Panc1 (cell line): ENCODE measurements around the gene IFNA7. TPM values are rescaled to one million over a fixed set of nuclear protein-coding genes. Genes with fewer than 3 reads are reported as not detected.
"Not testable (repeated sequence)": the region's sequence is repeated elsewhere in the genome, so short reads cannot be mapped to it uniquely, and the experiment has no call there.

Experiments
- ATAC-seq: fragments of 200-7000 bp; cut with Tn5 transposase; 2 replicates; pipeline ENCODE4 v1.9.1; 2020; ENCODE audit warnings: mild to moderate bottlenecking, moderate library complexity
- BruUV-seq: library from RNA; stranded (reverse); fragments of 400-500 nt; replicated peaks from 2 replicates; lab custom pipeline; 2021; lab: Mats Ljungman, UMichigan
- CTCF ChIA-PET: fragments of 300-600 bp; sonication (Branson Sonifier 250); formaldehyde crosslinking; loops from one replicate; lab custom pipeline; 2022; ENCODE audit warnings: antibody characterized with exemption; lab: Charles Lee
- POLR2A ChIA-PET: fragments of 300-600 bp; sonication (Branson Sonifier 250); formaldehyde crosslinking; loops from one replicate; lab custom pipeline; 2022; ENCODE audit warnings: antibody characterized with exemption; lab: Charles Lee
- DNase-seq: peaks from one replicate; pipeline ENCODE4 v3.0.0-alpha.2; 2010; ENCODE audit warnings: low read depth, low spot score
- H3K27ac ChIP-seq: 2 replicates; pipeline ENCODE4 v1.5.1; 2011; ENCODE audit warnings: mild to moderate bottlenecking, low read length, inconsistent platforms
- H3K27me3 ChIP-seq: fragments of 200-500 bp; sonication (Bioruptor generic); 2 replicates; pipeline ENCODE4 v1.6.0; 2014; ENCODE audit warnings: low read length, inconsistent platforms; ENCODE audit not compliant: control insufficient read depth, insufficient read depth
- H3K36me3 ChIP-seq: fragments of 200-500 bp; sonication (Bioruptor generic); 2 replicates; pipeline ENCODE4 v1.5.1; 2014; ENCODE audit warnings: inconsistent platforms, mild to moderate bottlenecking, low read length, moderate library complexity; ENCODE audit not compliant: control insufficient read depth, insufficient read depth
- H3K4me1 ChIP-seq: 2 replicates; pipeline ENCODE4 v1.5.1; 2011; ENCODE audit warnings: inconsistent platforms, mild to moderate bottlenecking, low read length, moderate library complexity; ENCODE audit not compliant: control insufficient read depth, insufficient read depth
- H3K4me3 ChIP-seq, 2 experiments: 2 replicates each; pipeline ENCODE4 v1.5.1; 2011 to 2012; ENCODE audit warnings: low read depth in 2 of 2, low read length in 2 of 2, mild to moderate bottlenecking in 2 of 2, inconsistent platforms in 1 of 2, moderate library complexity in 1 of 2
- H3K9me3 ChIP-seq: fragments of 200-500 bp; sonication (Bioruptor generic); 2 replicates; pipeline ENCODE4 v1.5.1; 2014; ENCODE audit warnings: low read depth, mild to moderate bottlenecking, inconsistent platforms, low read length, moderate library complexity; ENCODE audit not compliant: control insufficient read depth, insufficient read depth
- CTCF ChIP-seq: fragments of 450-650 bp; IDR thresholded peaks from 2 replicates; pipeline ENCODE4 v1.5.1; 2017; ENCODE audit warnings: mild to moderate bottlenecking
- POLR2AphosphoS5 ChIP-seq: IDR thresholded peaks from 2 replicates; pipeline ENCODE4 v1.6.1; 2012; ENCODE audit warnings: mild to moderate bottlenecking, low read depth, low read length, moderate library complexity
- REST ChIP-seq, 2 experiments: IDR thresholded peaks; 2 replicates each; pipeline ENCODE4 v1.6.1; 2011 to 2012; ENCODE audit warnings: low read depth in 2 of 2, control low read depth in 1 of 2, low read length in 1 of 2, mild to moderate bottlenecking in 1 of 2, moderate library complexity in 1 of 2; ENCODE audit not compliant: insufficient read depth in 1 of 2
- SIN3A ChIP-seq: IDR thresholded peaks from 2 replicates; pipeline ENCODE4 v1.6.1; 2012; ENCODE audit warnings: low read depth, mild to moderate bottlenecking, low read length, moderate library complexity, borderline replicate concordance; ENCODE audit not compliant: insufficient read depth
- TCF7L2 ChIP-seq: IDR thresholded peaks from 2 replicates; pipeline ENCODE4 v1.6.1; 2011; ENCODE audit warnings: mild to moderate bottlenecking, low read depth, low read length, inconsistent platforms
- in situ Hi-C: cut with HindIII; loops from 2 replicates; pipeline ENCODE4 v1.10.0; 2016; ENCODE audit warnings: low sequenced_read_pairs, low pct_unique_long_range_greater_than_20kb
- intact Hi-C: fragments of 100-400 bp; cut with micrococcal nuclease; formaldehyde crosslinking; loops from one replicate; pipeline ENCODE4 v1.10.0; 2022; ENCODE audit not compliant: unreplicated experiment
- total RNA-seq: library from RNA; stranded (reverse); gene quantifications from one replicate; pipeline ENCODE4 v1.2.1, GENCODE V29; 2021; ENCODE audit not compliant: unreplicated experiment

The IFNA7 gene
- total RNA-seq, 1 experiment from 2014 or later, result not detected

GRCh38 chr9:21171351-21171750, 30.7 kb downstream of the IFNA7 start:
- no peak overlapping the region for H3K4me3 ChIP-seq
- in situ Hi-C loops, result no loop called here
- H3K27ac ChIP-seq, result no peak overlapping the region
- H3K36me3 ChIP-seq, result no peaks in the 10 kb centered on the region
- TF ChIP-seq TCF7L2 (no peak), SIN3A (no peak), POLR2AphosphoS5 (no peak), CTCF (no peak), REST (IDR thresholded peaks at IDR 0.05; ENCODE audit: insufficient read depth in 1 of 2, low read depth in 2 of 2, low read length in 1 of 2) (no peak)
- H3K27me3 ChIP-seq, result no peaks in the 10 kb centered on the region
- DNase-seq (no peak), ATAC-seq (no peak)
- intact Hi-C loops, result no loop called here
- CTCF ChIA-PET, result no interaction called here
- H3K4me1 ChIP-seq, result no peaks in the 10 kb centered on the region
- no peaks in the 10 kb centered on the region for H3K9me3 ChIP-seq
- no TSS peak for BruUV-seq
- POLR2A ChIA-PET, result no interaction called here

- CTCF ChIA-PET, intact Hi-C loops, in situ Hi-C loops, POLR2A ChIA-PET, BruUV-seq, ATAC-seq, DNase-seq, H3K36me3 ChIP-seq, H3K27ac ChIP-seq, H3K4me3 ChIP-seq, H3K27me3 ChIP-seq, H3K4me1 ChIP-seq, H3K9me3 ChIP-seq: not testable (repeated sequence)
These were observed 35.4 kb downstream of the IFNA7 start, which contains the start of gene IFNA21 for GRCh38 chr9:21166560-21166959. IFNA21 (minus strand) TSS chr9:21166660; CDS start chr9:21166612, 48 bp downstream.

GRCh38 chr9:21165516-21165915, 36.5 kb downstream of the IFNA7 start:
- ATAC-seq (no peak), DNase-seq (no peak)
- Histone ChIP-seq H3K9me3 (no peaks in the 10 kb centered on the region), H3K4me1 (no peaks in the 10 kb centered on the region), H3K36me3 (no peaks in the 10 kb centered on the region), H3K4me3 (no peak overlapping the region), H3K27me3 (no peaks in the 10 kb centered on the region), H3K27ac (no peak overlapping the region)
- TF ChIP-seq CTCF (no peak), SIN3A (no peak), TCF7L2 (no peak), POLR2AphosphoS5 (no peak), REST (IDR thresholded peaks at IDR 0.05; ENCODE audit: insufficient read depth in 1 of 2, low read depth in 2 of 2, low read length in 1 of 2) (no peak)
- CTCF ChIA-PET, result no interaction called here
- POLR2A ChIA-PET, result no interaction called here
- BruUV-seq, result no TSS peak
- intact Hi-C loops (no loop called here), in situ Hi-C loops (no loop called here)
